Uterus (tissue), 2 donors: ENCODE data around the gene FREM1.

Source experiments
- CTCF ChIP-seq, 4 experiments: fragments of 200-600 bp in 2 of 4; fragments of 450-650 bp in 2 of 4; sonication (generic) in 2 of 4; IDR thresholded peaks; one replicate each; pipeline ENCODE4 v1.5.1; 2016 to 2019; ENCODE audit warnings: antibody characterized with exemption in 4 of 4, mild to moderate bottlenecking in 2 of 4, moderate library complexity in 1 of 4
- POLR2A ChIP-seq, 2 donors: fragments of 450-650 bp; IDR thresholded peaks; one replicate each; pipeline ENCODE4 v1.6.1; 2016; ENCODE audit warnings: antibody characterized with exemption in 2 of 2, mild to moderate bottlenecking in 1 of 2, moderate library complexity in 1 of 2

GRCh38 chr9:14741369-14741768 lies 168.9 kb downstream of the FREM1 start:
- TF ChIP-seq CTCF (IDR thresholded peaks at IDR 0.05) (no peak), POLR2A (IDR thresholded peaks at IDR 0.05) (no peak)
